Measurements from ENCODE around the gene DMRTA2. TPM values are rescaled to one million over a fixed set of nuclear protein-coding genes. Genes with fewer than 3 reads are reported as not detected.

DMRTA2 gene
- total and polyA plus RNA-seq, 2 experiments from 2014 or later = 0.10 TPM; not detected in 1

GRCh38 chr1:50373532-50373931, 49.7 kb downstream of the DMRTA2 start:
- Histone ChIP-seq H3K4me1 (ENCODE audit: insufficient read depth) (no peaks in the 10 kb centered on the region), H3K4me2 (no peak overlapping the region), H3K9me3 (ENCODE audit: low read depth) (no peaks in the 10 kb centered on the region), H3K4me3 (no peak overlapping the region), H3K36me3 (replicated peaks; ENCODE audit: insufficient read depth, low read depth) (no peaks in the 10 kb centered on the region), H3K27me3 (peaks cover 18% of the 10 kb centered on the region), H2AFZ (no peak overlapping the region), H3K9me2 (replicated peaks; ENCODE audit: insufficient read depth) (no peaks in the 10 kb centered on the region), H3K27ac (no peak overlapping the region), H4K20me1 (ENCODE audit: insufficient read depth, poor library complexity, severe bottlenecking) (no peaks in the 10 kb centered on the region), H3K79me2 (no peaks in the 10 kb centered on the region)
- 71% methylated on average over 1 of the region's 1 CpG for WGBS (ENCODE audit: low lambda C conversion rate, missing lambda C conversion rate)
- no peak for TF ChIP-seq CTCF (IDR thresholded peaks at IDR 0.05; ENCODE audit: poor library complexity)
- DNase-seq (ENCODE audit: low spot score) = no peak

- H3K27me3 ChIP-seq = peaks cover 34% of the 10 kb centered on the region
- H3K27ac ChIP-seq = no peak overlapping the region
- H3K79me2 ChIP-seq = no peaks in the 10 kb centered on the region
- no peak overlapping the region for H3K4me2 ChIP-seq
- no peak overlapping the region for H3K4me3 ChIP-seq
- H2AFZ ChIP-seq = no peak overlapping the region
- DNase-seq (ENCODE audit: low spot score) = no peak
- no peaks in the 10 kb centered on the region for H3K9me2 ChIP-seq (replicated peaks; ENCODE audit: insufficient read depth)
- H3K9me3 ChIP-seq (ENCODE audit: low read depth) = no peaks in the 10 kb centered on the region
- WGBS (ENCODE audit: low lambda C conversion rate, missing lambda C conversion rate) = 50% methylated on average over 3 of the region's 3 CpGs
- no peaks in the 10 kb centered on the region for H3K36me3 ChIP-seq (replicated peaks; ENCODE audit: insufficient read depth, low read depth)
- no peaks in the 10 kb centered on the region for H4K20me1 ChIP-seq (ENCODE audit: insufficient read depth, poor library complexity, severe bottlenecking)
- no peaks in the 10 kb centered on the region for H3K4me1 ChIP-seq (ENCODE audit: insufficient read depth)
- TF ChIP-seq EZH2 (IDR thresholded peaks at IDR 0.05; ENCODE audit: borderline replicate concordance) = no peak
- no peak for TF ChIP-seq CTCF (IDR thresholded peaks at IDR 0.05; ENCODE audit: poor library complexity)
- no peak for TF ChIP-seq EZH2phosphoT487 (IDR thresholded peaks at IDR 0.05; ENCODE audit: low read depth, severe bottlenecking, unreplicated experiment)
Observed at GRCh38 chr1:50371749-50372148, 51.5 kb downstream of the DMRTA2 start.

GRCh38 chr1:50369830-50370229, 53.4 kb downstream of the DMRTA2 start:
- Histone ChIP-seq H3K36me3 (replicated peaks; ENCODE audit: insufficient read depth, low read depth) (no peaks in the 10 kb centered on the region), H3K9me2 (replicated peaks; ENCODE audit: insufficient read depth) (no peaks in the 10 kb centered on the region), H3K79me2 (no peaks in the 10 kb centered on the region), H3K4me3 (no peak overlapping the region), H3K4me1 (ENCODE audit: insufficient read depth) (no peaks in the 10 kb centered on the region), H3K27me3 (peaks cover 46% of the 10 kb centered on the region), H3K4me2 (no peak overlapping the region), H3K9me3 (ENCODE audit: low read depth) (no peaks in the 10 kb centered on the region), H4K20me1 (ENCODE audit: insufficient read depth, poor library complexity, severe bottlenecking) (no peaks in the 10 kb centered on the region), H2AFZ (no peak overlapping the region), H3K27ac (no peak overlapping the region)
- WGBS (ENCODE audit: low lambda C conversion rate, missing lambda C conversion rate) = 72% methylated on average over 7 of the region's 7 CpGs
- TF ChIP-seq EZH2phosphoT487 (IDR thresholded peaks at IDR 0.05; ENCODE audit: low read depth, severe bottlenecking, unreplicated experiment) (no peak), CTCF (IDR thresholded peaks at IDR 0.05; ENCODE audit: poor library complexity) (peak; percentile 21)
- DNase-seq (ENCODE audit: low spot score) = no peak

- no peak for DNase-seq (ENCODE audit: low spot score)
- no peak overlapping the region for H3K4me2 ChIP-seq
Observed at GRCh38 chr1:50369008-50369634, 54.1 kb downstream of the DMRTA2 start.

More at GRCh38 chr1:50369008-50369634, 54.1 kb downstream of the DMRTA2 start:
- 79% methylated on average over 5 of the region's 5 CpGs for WGBS (ENCODE audit: low lambda C conversion rate, missing lambda C conversion rate)
- Histone ChIP-seq H3K4me1 (ENCODE audit: insufficient read depth) (no peaks in the 10 kb centered on the region), H3K27me3 (peaks cover 46% of the 10 kb centered on the region), H3K27ac (no peak overlapping the region), H3K9me3 (ENCODE audit: low read depth) (no peaks in the 10 kb centered on the region), H3K4me3 (no peak overlapping the region), H3K36me3 (replicated peaks; ENCODE audit: insufficient read depth, low read depth) (no peaks in the 10 kb centered on the region), H3K9me2 (replicated peaks; ENCODE audit: insufficient read depth) (no peaks in the 10 kb centered on the region), H4K20me1 (ENCODE audit: insufficient read depth, poor library complexity, severe bottlenecking) (no peaks in the 10 kb centered on the region), H3K79me2 (no peaks in the 10 kb centered on the region), H2AFZ (no peak overlapping the region)
- no peak for TF ChIP-seq EZH2 (IDR thresholded peaks at IDR 0.05; ENCODE audit: borderline replicate concordance)
- TF ChIP-seq CTCF (IDR thresholded peaks at IDR 0.05; ENCODE audit: poor library complexity) = no peak
